Measurements from ENCODE around the gene DMGDH.

Gene DMGDH

GRCh38 chr5:79062436-79062835, 7.0 kb downstream of the DMGDH start:
- DNase-seq: peak in 1 of 2 experiments; percentile 12

GRCh38 chr5:79059674-79060073, 9.8 kb downstream of the DMGDH start:
- DNase-seq: no peak

GRCh38 chr5:79056847-79057246, 12.6 kb downstream of the DMGDH start:
- DNase-seq: no peak

GRCh38 chr5:79055017-79055416, 14.5 kb downstream of the DMGDH start:
- DNase-seq: no peak

- DNase-seq: no peak
Observed at GRCh38 chr5:79053321-79053720, 16.2 kb downstream of the DMGDH start.

GRCh38 chr5:79050498-79050897, 19.0 kb downstream of the DMGDH start:
- no peak for DNase-seq

GRCh38 chr5:79048437-79048836, 21.0 kb downstream of the DMGDH start:
- no peak for DNase-seq

GRCh38 chr5:79047199-79047598, 22.3 kb downstream of the DMGDH start:
- no peak for DNase-seq

GRCh38 chr5:79042188-79042587, 27.3 kb downstream of the DMGDH start:
- no peak for DNase-seq

- no peak for DNase-seq
Observed at GRCh38 chr5:79036769-79037168, 32.7 kb downstream of the DMGDH start.

- DNase-seq: no peak
Observed at GRCh38 chr5:79035237-79035636, 34.2 kb downstream of the DMGDH start.

GRCh38 chr5:79032782-79033181, 36.7 kb downstream of the DMGDH start:
- no peak for DNase-seq

- no peak for DNase-seq
Observed at GRCh38 chr5:79032031-79032695, 37.3 kb downstream of the DMGDH start.

GRCh38 chr5:79031485-79031867, 38.0 kb downstream of the DMGDH start:
- DNase-seq: no peak

- DNase-seq: no peak
Observed at GRCh38 chr5:79030663-79031484, 38.6 kb downstream of the DMGDH start.

- DNase-seq: peak; percentile 32 to 77
Observed at GRCh38 chr5:79025054-79025472, 44.4 kb downstream of the DMGDH start.

- DNase-seq: no peak
Observed at GRCh38 chr5:79023947-79024346, 45.5 kb downstream of the DMGDH start.

- no peak for DNase-seq
Observed at GRCh38 chr5:79023348-79023747, 46.1 kb downstream of the DMGDH start.

- no peak for DNase-seq
Observed at GRCh38 chr5:79022771-79023170, 46.7 kb downstream of the DMGDH start.

GRCh38 chr5:79021753-79022152, 47.7 kb downstream of the DMGDH start:
- DNase-seq: no peak

GRCh38 chr5:79020861-79021561, 48.5 kb downstream of the DMGDH start:
- DNase-seq: peak; percentile 60 to 73

- DNase-seq: no peak
Observed at GRCh38 chr5:79014631-79015030, 54.8 kb downstream of the DMGDH start.

- DNase-seq: no peak
Observed at GRCh38 chr5:79011869-79012268, 57.6 kb downstream of the DMGDH start.
